ENCODE results near the gene EFNA2.

The EFNA2 gene

DNA sequence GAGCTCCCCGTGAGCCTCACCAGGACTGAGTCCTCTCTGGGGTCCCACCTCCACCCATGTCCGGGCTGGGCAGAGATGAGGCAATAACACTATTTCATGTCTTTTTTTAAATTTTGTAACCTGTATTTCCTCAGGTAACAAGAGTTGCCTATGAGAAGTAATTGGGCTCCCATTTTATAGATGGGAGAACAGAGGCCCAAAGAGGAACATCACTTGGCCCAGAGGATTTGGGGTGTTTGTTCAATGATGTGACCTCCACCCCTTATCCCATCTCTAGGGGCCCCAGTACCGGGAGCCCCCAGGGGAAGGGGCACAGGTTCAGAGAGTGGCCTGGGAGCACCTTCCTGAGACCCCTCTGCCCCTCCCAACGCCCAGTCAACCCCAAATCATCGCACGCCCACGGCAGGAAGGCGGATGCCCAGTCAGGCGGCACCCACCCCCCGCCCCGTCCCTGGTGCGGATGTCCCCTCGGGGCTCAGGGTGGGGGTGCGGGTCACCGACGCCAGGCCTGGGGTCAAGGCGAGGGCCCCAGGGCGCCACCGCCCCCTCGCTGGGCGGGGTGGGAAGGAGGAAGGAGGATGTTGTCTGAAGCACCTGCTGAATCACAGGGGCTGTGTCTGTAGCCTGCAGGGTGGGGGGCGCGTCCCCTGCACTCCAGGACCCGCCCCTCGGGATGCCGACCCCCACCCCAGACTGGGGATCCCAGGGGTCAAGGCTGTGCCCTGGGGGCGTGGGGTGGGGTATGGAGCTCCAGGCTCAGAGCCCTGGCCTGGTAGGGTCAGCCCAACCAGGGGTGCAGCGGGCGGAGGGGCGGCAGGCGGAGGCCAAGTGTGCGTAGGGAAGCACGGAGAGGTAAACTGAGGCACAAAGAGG is 25.6 kb upstream of the EFNA2 start:
- Histone ChIP-seq H3K36me3 (peaks cover 32% of the 10 kb centered on the region), H3K4me1 (peaks cover 96% of the 10 kb centered on the region), H3K9ac (peak overlapping the region; percentile 63; the same call in 1 of the 2 replicates), H3K4me3 (peak overlapping the region; percentile 76), H3K27ac (peak overlapping the region; percentile 71), H3K4me2 (peak overlapping the region; percentile 100), H3K9me3 (no peaks in the 10 kb centered on the region), H4K20me1 (peaks cover 76% of the 10 kb centered on the region), H3K27me3 (no peaks in the 10 kb centered on the region)
- TF ChIP-seq Cebpa-rat (IDR thresholded peaks at IDR 0.05) = no peak

DNA sequence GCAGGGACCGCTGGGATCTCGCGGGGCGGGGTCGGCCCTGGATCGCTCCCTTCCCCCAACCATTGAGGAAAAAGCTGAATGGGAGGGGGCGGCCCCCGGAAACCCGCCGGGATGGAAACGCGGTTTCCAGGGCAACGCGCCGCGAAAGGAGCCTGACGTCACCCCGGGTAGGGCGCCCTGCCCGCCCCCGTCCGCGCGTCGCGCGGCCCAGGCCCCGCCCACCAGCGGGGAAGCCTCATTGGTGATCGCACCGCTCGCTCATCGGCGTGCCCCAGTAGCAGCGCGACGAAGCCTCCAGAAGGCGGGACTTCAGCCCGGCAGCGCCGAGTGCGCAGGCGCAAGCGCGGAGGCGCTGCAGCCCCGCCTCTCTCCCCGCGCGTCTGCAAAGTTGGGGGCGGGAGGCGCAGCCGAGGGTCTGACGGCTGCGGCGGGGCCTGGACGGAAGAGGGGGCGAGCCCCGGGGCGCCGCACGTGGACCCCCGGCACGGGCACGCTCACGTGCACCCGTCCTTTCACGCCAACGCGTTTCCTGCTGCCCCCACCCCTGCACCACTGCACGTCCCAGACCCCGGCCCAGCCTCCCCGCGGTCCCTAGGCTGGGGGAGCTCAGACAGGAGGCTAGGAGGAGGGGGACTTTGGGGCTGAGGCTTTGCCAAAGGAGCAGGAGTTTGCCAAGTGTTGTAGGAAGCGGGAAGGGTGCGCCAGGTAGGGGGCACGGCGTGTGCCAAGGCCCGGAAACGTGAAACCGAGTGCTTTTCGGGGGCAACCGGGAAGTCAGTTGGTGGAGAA is 24.7 kb upstream of the EFNA2 start:
- peak overlapping the region; percentile 82 for H3K27ac ChIP-seq
- peaks cover 24% of the 10 kb centered on the region for H3K36me3 ChIP-seq
- peak overlapping the region; percentile 100 for H3K4me2 ChIP-seq
- peak overlapping the region; percentile 76 for H3K4me3 ChIP-seq
- H3K27me3 ChIP-seq = no peaks in the 10 kb centered on the region
- H3K9ac ChIP-seq = peak overlapping the region; percentile 77
- no peak for TF ChIP-seq Cebpa-rat (IDR thresholded peaks at IDR 0.05)
- peaks cover 96% of the 10 kb centered on the region for H3K4me1 ChIP-seq
- H3K9me3 ChIP-seq = no peaks in the 10 kb centered on the region
- H4K20me1 ChIP-seq = peaks cover 73% of the 10 kb centered on the region

DNA sequence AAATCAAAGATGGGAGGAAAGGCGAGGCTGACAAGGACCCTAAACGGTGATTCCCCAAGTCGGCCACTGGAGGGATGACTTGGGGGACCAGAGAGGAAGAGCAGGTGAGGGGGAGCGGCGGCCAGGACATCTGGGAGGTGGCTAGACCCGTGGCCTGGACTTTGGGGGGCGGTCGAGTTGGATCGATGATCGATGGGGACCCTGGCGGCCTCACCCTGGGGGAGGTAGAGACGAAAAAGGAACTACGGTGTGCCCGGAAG is 24.2 kb upstream of the EFNA2 start:
- peak overlapping the region; percentile 76 for H3K4me3 ChIP-seq

DNA sequence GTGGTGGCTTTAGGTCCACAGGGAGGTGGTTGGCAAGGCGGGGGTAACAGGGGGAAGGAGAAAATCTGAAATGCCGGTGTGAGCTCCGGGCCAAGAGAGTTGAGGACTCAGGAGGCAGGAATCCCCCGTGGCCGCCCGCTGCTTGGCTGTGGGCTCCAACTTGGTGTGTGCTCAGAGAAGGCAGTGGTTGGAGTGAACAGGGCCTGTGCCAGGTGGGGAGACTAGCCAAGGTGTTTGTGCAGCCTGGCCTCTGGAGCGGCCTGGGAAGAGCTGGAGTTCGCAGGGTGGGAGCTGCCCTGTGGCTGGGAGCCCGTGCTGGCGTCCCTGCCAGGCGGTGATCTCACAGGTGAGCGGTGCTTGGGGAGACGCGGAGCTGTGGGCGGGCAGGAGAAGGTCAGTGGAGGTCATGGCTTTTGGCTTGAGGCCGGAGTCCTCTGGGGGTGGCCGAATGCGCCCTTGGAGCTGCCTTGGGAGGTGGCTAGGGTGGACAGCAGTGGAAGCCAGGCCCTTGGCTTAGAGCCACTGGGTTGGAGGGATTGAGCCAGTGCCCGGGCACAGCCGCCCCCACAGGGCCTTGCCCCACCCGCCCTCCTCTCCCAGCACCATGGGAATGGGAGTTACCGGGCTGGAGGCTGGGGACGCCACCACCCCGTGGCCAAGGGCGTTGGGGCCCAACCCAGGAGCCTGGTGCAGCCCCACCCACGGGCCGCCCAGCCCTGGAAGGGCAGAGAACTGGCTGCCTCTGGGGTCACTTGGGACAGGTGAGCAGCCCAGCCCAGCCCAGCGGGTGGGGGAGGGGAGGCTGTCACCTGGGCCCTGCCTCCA is 23.7 kb upstream of the EFNA2 start:
- no peaks in the 10 kb centered on the region for H3K27me3 ChIP-seq
- H3K4me1 ChIP-seq = peaks cover 96% of the 10 kb centered on the region
- H3K4me2 ChIP-seq = peak overlapping the region; percentile 100
- no peaks in the 10 kb centered on the region for H3K9me3 ChIP-seq
- no peak for TF ChIP-seq Cebpa-rat (IDR thresholded peaks at IDR 0.05)
- peaks cover 13% of the 10 kb centered on the region for H3K36me3 ChIP-seq
- peak overlapping the region; percentile 76 for H3K4me3 ChIP-seq
- peak overlapping the region; percentile 77 for H3K9ac ChIP-seq
- peaks cover 67% of the 10 kb centered on the region for H4K20me1 ChIP-seq
- H3K27ac ChIP-seq = peak overlapping the region; percentile 82

More for the DNA sequence above, 24.2 kb upstream of the EFNA2 start:
- Histone ChIP-seq H3K36me3 (peaks cover 19% of the 10 kb centered on the region), H3K4me1 (peaks cover 96% of the 10 kb centered on the region), H4K20me1 (peaks cover 72% of the 10 kb centered on the region), H3K9me3 (no peaks in the 10 kb centered on the region), H3K27ac (peak overlapping the region; percentile 82), H3K4me2 (peak overlapping the region; percentile 100), H3K27me3 (no peaks in the 10 kb centered on the region), H3K9ac (peak overlapping the region; percentile 77)
- TF ChIP-seq Cebpa-rat (IDR thresholded peaks at IDR 0.05) = no peak

DNA sequence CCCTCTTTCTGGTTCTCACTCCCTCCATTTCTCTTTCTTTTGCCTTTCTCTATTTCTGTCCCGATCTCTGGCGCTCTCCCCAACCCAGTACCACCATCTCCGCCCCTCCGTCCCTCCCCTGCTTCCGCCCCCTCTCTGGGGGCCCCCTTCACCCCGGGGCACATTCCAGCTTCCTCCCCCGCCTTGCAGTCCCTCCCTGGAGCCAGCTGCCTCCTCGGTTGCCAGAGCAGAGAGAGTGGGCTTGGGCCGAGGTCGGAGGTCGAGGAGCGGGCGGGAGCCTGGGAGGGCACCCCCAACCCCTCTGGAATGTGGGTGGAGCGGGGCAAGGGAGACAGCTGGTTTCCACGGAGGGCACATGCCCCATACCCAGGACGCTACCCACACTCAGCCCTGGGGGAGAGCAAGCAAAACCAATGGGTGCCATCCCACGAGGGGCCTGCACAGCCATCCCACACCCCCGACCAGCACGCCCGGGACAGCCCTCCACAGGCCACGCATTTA is 23.0 kb upstream of the EFNA2 start:
- peaks cover 60% of the 10 kb centered on the region for H4K20me1 ChIP-seq
- H3K27me3 ChIP-seq = no peaks in the 10 kb centered on the region
- peak overlapping the region; percentile 77 for H3K9ac ChIP-seq
- peak overlapping the region; percentile 76 for H3K4me3 ChIP-seq
- no peaks in the 10 kb centered on the region for H3K9me3 ChIP-seq
- H3K4me2 ChIP-seq = peak overlapping the region; percentile 100
- peak overlapping the region; percentile 82 for H3K27ac ChIP-seq
- no peak for TF ChIP-seq Cebpa-rat (IDR thresholded peaks at IDR 0.05)
- peaks cover 7% of the 10 kb centered on the region; the same call in 1 of the 2 replicates for H3K36me3 ChIP-seq
- peaks cover 96% of the 10 kb centered on the region for H3K4me1 ChIP-seq

DNA sequence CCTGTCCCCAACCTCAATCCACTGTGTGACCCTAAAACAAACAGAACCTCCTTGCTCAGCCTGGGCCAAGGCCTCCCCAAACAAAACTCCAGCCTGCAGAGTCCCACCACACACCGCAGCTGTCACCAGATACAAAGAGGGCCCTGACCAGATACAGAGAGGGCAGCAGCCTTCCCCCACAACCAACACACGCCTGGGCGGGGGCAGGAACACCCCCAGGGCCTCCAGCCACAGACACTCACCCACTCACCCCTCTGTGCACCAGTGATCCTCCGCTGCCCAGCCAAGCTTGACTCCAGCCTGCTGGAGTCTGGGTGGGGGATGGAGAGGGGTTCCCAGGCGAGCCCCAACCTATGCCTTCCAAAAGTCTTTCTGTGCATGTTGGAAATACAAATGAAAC is 22.5 kb upstream of the EFNA2 start:
- Histone ChIP-seq H3K9me3 (no peaks in the 10 kb centered on the region), H3K27me3 (no peaks in the 10 kb centered on the region), H4K20me1 (peaks cover 55% of the 10 kb centered on the region), H3K36me3 (0 out of 2 replicates have a peak, but pooled peaks cover 1% of the 10 kb centered on the region), H3K27ac (peak overlapping the region; percentile 82), H3K4me1 (peaks cover 96% of the 10 kb centered on the region), H3K9ac (peak overlapping the region; percentile 77), H3K4me2 (peak overlapping the region; percentile 100), H3K4me3 (peak overlapping the region; percentile 76)
- TF ChIP-seq Cebpa-rat (IDR thresholded peaks at IDR 0.05) = no peak

DNA sequence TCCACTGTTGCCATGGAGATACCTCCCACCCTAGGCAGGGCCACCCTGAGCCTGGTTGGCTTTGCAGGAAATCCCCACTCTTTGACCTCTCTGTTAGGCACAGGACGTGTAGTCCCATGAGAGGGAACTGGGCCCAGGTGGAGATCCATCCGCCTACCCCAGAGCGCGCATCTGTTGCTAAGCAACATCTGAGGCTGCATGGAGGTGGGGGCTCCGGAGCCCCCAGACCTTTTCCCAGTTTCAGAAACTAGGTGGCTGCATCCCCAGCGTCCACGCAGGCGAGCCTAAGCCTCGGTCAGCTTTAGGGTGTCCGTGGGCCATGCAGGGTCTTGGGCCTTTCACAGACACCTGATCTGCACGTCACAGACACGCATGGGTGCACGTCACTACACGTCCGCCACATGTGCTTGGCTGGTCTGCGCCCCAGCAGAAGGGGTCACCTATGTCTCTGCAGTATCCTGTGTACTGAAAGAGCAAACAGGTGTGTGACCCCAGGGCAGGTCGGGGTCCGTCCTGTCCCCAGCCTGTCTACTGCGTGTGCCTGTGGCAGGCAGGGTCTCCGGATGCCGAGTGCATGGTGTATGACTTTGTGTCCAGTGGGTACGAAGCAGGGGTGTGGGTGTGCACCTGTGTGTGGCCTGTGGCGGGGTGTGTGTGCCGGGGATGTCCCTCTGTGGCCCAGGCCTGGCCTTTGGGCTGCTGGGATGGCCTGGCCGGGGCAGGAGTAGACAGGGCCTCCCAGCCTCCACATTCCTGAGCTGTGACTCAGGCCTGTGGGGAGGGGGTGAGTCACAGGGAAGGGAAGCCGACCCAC is 20.7 kb upstream of the EFNA2 start:
- TF ChIP-seq Cebpa-rat (IDR thresholded peaks at IDR 0.05) = no peak
- Histone ChIP-seq H3K4me3 (peak overlapping the region; percentile 9; the same call in 1 of the 2 replicates), H3K9ac (0 out of 2 replicates have a peak overlapping the region, but pooled peaks have one; percentile 15), H3K4me1 (peaks cover 87% of the 10 kb centered on the region), H3K27ac (no peak overlapping the region), H3K36me3 (no peaks in the 10 kb centered on the region), H3K4me2 (peak overlapping the region; percentile 100), H3K27me3 (no peaks in the 10 kb centered on the region), H3K9me3 (no peaks in the 10 kb centered on the region), H4K20me1 (peaks cover 43% of the 10 kb centered on the region)

DNA sequence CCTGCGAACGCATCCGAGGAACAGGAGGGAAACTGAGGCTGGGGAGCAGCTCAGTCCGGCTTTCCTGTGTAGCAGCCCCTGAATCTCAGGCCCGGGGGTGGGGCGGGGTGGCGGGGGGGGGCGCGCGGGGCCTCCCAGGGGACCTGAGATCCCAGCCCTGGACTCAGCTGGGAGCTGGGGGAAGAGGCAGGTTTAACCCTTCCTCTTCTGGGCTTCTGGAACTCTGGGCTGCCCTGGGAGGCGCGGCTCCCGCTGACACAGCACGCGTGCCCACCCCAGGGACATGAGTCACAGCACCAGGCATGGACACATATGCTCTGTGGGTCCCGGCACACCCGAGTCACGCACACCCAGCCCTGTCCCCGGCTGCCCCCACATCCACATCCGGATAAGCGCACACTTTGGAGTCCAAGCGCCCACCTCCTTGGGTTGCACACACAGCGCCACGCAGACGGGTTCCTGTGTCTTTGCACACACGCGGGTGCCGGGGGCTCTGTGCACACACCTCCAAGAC is 20.0 kb upstream of the EFNA2 start:
- H3K9ac ChIP-seq = no peak overlapping the region
- peaks cover 87% of the 10 kb centered on the region for H3K4me1 ChIP-seq
- H3K9me3 ChIP-seq = no peaks in the 10 kb centered on the region
- H3K4me3 ChIP-seq = peak overlapping the region; percentile 72
- TF ChIP-seq Cebpa-rat (IDR thresholded peaks at IDR 0.05) = no peak
- H3K36me3 ChIP-seq = peaks cover 4% of the 10 kb centered on the region
- H3K4me2 ChIP-seq = peak overlapping the region; percentile 100
- H3K27me3 ChIP-seq = no peaks in the 10 kb centered on the region
- H4K20me1 ChIP-seq = peaks cover 44% of the 10 kb centered on the region
- no peak overlapping the region; the same call in 1 of the 2 replicates for H3K27ac ChIP-seq

Data from BLaER1 (cell line).